Gastroesophageal sphincter (tissue), 3 donors: ENCODE measurements around the gene GMDS.

ENCODE experiments used
- POLR2A ChIP-seq, 2 donors: fragments of 450-650 bp; IDR thresholded peaks; one replicate each; pipeline ENCODE4 v1.6.1; 2017; ENCODE audit warnings: antibody characterized with exemption in 2 of 2, mild to moderate bottlenecking in 2 of 2, moderate library complexity in 1 of 2
- POLR2AphosphoS5 ChIP-seq: sonication (generic); formaldehyde crosslinking; IDR thresholded peaks from one replicate; pipeline ENCODE4 v1.6.1; 2017; ENCODE audit warnings: antibody characterized with exemption
- TF ChIP-seq, protein P1 (sequence below), 4 experiments: fragments of 200-600 bp in 2 of 4; fragments of 450-650 bp in 2 of 4; sonication (generic) in 1 of 4; IDR thresholded peaks; one replicate each; pipeline ENCODE4 v1.5.1; 2017 to 2019; ENCODE audit warnings: antibody characterized with exemption in 4 of 4, mild to moderate bottlenecking in 2 of 4, moderate library complexity in 2 of 4

DNA sequence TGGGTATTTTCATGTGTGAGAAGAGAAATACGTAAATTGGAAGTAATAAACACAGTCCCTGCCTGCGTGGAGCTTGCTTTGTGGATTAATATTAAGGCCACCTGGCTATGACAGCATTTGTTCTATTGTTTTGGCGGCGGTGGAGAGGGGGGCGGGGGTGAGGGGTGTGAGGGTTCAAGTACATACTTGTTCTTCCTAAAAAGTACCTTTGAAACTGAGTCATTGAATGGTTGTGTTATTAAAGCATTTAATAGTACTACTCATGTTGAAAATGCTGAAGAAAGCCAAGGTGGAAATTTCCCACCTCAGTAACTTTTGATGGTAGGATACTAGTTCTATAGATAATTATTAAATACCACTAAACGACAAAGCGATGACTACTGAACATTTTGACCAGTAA lies 540.7 kb downstream of the GMDS start:
- TF ChIP-seq, protein P1, sequence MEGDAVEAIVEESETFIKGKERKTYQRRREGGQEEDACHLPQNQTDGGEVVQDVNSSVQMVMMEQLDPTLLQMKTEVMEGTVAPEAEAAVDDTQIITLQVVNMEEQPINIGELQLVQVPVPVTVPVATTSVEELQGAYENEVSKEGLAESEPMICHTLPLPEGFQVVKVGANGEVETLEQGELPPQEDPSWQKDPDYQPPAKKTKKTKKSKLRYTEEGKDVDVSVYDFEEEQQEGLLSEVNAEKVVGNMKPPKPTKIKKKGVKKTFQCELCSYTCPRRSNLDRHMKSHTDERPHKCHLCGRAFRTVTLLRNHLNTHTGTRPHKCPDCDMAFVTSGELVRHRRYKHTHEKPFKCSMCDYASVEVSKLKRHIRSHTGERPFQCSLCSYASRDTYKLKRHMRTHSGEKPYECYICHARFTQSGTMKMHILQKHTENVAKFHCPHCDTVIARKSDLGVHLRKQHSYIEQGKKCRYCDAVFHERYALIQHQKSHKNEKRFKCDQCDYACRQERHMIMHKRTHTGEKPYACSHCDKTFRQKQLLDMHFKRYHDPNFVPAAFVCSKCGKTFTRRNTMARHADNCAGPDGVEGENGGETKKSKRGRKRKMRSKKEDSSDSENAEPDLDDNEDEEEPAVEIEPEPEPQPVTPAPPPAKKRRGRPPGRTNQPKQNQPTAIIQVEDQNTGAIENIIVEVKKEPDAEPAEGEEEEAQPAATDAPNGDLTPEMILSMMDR (IDR thresholded peaks at IDR 0.05), result no peak
- TF ChIP-seq POLR2A (IDR thresholded peaks at IDR 0.05), result no peak
- TF ChIP-seq POLR2AphosphoS5, result no peak
